Upper lobe of left lung (tissue), 4 donors: ENCODE data around the gene PRKCE.

Source experiments
- EP300 ChIP-seq, 4 donors: sonication (generic); formaldehyde crosslinking; IDR thresholded peaks; one replicate each; pipeline ENCODE4 v1.5.1; 2017; ENCODE audit warnings: antibody characterized with exemption in 4 of 4, control low read depth in 2 of 4
- POLR2A ChIP-seq, 4 donors: fragments of 450-650 bp; IDR thresholded peaks; one replicate each; pipeline ENCODE4 v1.5.1; 2016 to 2017; ENCODE audit warnings: antibody characterized with exemption in 4 of 4, mild to moderate bottlenecking in 2 of 4
- POLR2AphosphoS5 ChIP-seq, 2 donors: sonication (generic); formaldehyde crosslinking; IDR thresholded peaks; one replicate each; pipeline ENCODE4 v1.5.1; 2017; ENCODE audit warnings: antibody characterized with exemption in 2 of 2
- TF ChIP-seq, protein P1 (sequence below), 6 experiments: fragments of 450-650 bp in 4 of 6; fragments of 200-600 bp in 2 of 6; sonication (generic) in 2 of 6; IDR thresholded peaks; one replicate each; pipeline ENCODE4 v1.5.1; 2016 to 2019; ENCODE audit warnings: antibody characterized with exemption in 6 of 6

DNA sequence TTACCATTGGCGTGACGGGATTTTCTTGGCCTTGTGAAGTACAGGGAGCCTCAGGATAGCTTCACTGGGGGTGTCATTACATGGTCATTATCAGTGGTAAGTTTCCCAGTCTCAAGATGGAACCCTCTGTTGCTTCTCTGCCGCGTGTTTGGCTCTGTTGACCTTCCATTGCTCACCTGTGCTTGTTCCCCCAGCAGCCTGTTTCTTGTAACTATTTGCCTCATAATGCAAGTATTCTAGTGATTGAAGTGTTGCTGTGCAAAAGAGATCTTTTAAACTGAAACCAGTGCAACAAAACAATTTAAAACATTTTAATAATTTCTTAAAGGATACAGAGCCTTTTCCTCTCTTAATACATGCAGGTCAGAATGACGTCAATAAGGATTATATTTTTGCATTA, 24.6 kb downstream of the PRKCE start:
- TF ChIP-seq, protein P1, sequence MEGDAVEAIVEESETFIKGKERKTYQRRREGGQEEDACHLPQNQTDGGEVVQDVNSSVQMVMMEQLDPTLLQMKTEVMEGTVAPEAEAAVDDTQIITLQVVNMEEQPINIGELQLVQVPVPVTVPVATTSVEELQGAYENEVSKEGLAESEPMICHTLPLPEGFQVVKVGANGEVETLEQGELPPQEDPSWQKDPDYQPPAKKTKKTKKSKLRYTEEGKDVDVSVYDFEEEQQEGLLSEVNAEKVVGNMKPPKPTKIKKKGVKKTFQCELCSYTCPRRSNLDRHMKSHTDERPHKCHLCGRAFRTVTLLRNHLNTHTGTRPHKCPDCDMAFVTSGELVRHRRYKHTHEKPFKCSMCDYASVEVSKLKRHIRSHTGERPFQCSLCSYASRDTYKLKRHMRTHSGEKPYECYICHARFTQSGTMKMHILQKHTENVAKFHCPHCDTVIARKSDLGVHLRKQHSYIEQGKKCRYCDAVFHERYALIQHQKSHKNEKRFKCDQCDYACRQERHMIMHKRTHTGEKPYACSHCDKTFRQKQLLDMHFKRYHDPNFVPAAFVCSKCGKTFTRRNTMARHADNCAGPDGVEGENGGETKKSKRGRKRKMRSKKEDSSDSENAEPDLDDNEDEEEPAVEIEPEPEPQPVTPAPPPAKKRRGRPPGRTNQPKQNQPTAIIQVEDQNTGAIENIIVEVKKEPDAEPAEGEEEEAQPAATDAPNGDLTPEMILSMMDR (IDR thresholded peaks at IDR 0.05), result no peak
- TF ChIP-seq POLR2A (IDR thresholded peaks at IDR 0.05), result no peak
- no peak for TF ChIP-seq EP300 (IDR thresholded peaks at IDR 0.05)
- no peak for TF ChIP-seq POLR2AphosphoS5 (IDR thresholded peaks at IDR 0.05)
